Activated T-cell treated with anti-CD3 and anti-CD28 coated beads, Interleukin-2, amount 50 U/mL, for 24 hours (primary cell): ENCODE results near the gene GSTA3.
"Not testable (repeated sequence)": the region's sequence is repeated elsewhere in the genome, so short reads cannot be mapped to it uniquely, and the experiment has no call there.

Source experiments
- DNase-seq: peaks from one replicate; pipeline ENCODE4 v3.0.0-alpha.2; 2020
- H3K27ac Mint-ChIP-seq: 2 replicates; pipeline ENCODE4 v1.8.0; 2020; ENCODE audit warnings: mild to moderate bottlenecking, mixed read lengths
- H3K27me3 Mint-ChIP-seq: 2 replicates; pipeline ENCODE4 v1.8.0; 2020; ENCODE audit warnings: mixed read lengths
- H3K36me3 Mint-ChIP-seq: 2 replicates; pipeline ENCODE4 v1.8.0; 2020; ENCODE audit warnings: low read depth, mixed read lengths
- H3K4me1 Mint-ChIP-seq: 2 replicates; pipeline ENCODE4 v1.8.0; 2020; ENCODE audit warnings: low read depth, mixed read lengths
- H3K4me3 Mint-ChIP-seq: 2 replicates; pipeline ENCODE4 v1.8.0; 2020; ENCODE audit warnings: mild to moderate bottlenecking, moderate library complexity, mixed read lengths
- H3K9me3 Mint-ChIP-seq: 2 replicates; pipeline ENCODE4 v1.8.0; 2020; ENCODE audit warnings: mixed read lengths

GSTA3 gene

DNA sequence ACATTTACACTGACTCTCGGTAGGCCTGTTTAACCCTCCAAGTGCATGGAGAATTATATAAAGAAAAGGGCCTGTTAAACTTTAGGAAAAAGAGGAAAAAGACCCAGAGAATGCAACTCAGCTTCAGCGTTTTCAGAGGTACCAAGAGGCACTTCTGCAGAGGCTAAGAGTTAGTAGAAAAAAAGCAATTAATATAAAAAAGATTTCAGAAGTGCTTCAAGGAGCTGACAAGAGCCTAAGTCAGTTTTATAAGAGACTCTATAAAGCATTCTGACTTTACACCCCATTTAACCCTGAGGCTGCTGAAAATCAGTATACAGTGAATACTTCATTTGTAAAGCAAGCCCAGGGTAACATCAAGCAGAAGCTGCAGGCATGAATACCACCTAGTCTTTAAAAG lies 14.2 kb upstream of the GSTA3 start:
- H3K4me3 Mint-ChIP-seq, H3K4me1 Mint-ChIP-seq, H3K27ac Mint-ChIP-seq, H3K36me3 Mint-ChIP-seq, DNase-seq, H3K9me3 Mint-ChIP-seq: not testable (repeated sequence)
- peaks cover 12% of the 10 kb centered on the region for H3K27me3 Mint-ChIP-seq

DNA sequence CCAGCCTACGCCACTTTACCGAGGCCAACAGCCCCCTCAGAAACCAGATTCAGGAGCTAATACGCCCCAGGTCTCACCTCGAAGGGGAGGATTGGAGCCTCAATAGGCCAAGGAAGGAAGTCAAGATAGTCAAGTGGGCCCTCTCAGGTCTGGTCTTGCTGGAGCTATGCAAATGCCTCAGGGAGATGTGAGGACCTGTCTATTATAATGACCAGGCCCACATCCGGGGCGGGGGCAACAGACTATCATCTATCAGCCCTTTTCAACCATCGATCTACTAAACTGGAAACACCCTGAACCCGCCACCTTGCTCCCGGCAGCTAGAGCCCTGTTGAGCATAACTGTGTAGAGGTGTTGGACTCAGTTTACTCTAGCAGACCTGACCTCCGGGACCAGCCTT lies 12.7 kb upstream of the GSTA3 start:
- Mint-ChIP-seq H3K36me3 (no peaks in the 10 kb centered on the region), H3K27ac (no peak overlapping the region), H3K9me3 (no peaks in the 10 kb centered on the region), H3K4me3 (no peak overlapping the region), H3K27me3 (peaks cover 12% of the 10 kb centered on the region), H3K4me1 (no peaks in the 10 kb centered on the region)
- DNase-seq = no peak

DNA sequence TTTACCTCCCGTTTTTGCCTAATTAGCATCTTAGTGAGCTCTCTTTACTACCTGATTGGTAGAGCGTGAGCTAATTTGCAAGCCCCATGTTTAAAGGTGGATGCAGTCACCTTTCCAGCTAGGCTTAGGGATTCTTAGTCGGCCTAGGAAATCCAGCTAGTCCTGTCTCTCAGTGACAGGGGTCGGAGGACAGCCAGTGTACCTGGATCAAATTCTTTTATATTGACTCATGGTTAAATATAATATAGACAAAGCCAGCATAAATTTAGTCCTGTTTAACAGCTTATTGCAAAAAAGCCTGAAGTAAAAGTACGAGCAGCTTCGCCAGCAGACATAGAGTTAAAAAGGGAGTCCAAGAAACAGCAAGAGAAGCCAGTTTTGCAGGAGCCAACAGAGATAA lies 12.2 kb upstream of the GSTA3 start:
- DNase-seq = no peak
- H3K27ac Mint-ChIP-seq = no peak overlapping the region
- peaks cover 12% of the 10 kb centered on the region for H3K27me3 Mint-ChIP-seq
- H3K4me1 Mint-ChIP-seq = no peaks in the 10 kb centered on the region
- no peaks in the 10 kb centered on the region for H3K36me3 Mint-ChIP-seq
- no peaks in the 10 kb centered on the region for H3K9me3 Mint-ChIP-seq
- H3K4me3 Mint-ChIP-seq = no peak overlapping the region

DNA sequence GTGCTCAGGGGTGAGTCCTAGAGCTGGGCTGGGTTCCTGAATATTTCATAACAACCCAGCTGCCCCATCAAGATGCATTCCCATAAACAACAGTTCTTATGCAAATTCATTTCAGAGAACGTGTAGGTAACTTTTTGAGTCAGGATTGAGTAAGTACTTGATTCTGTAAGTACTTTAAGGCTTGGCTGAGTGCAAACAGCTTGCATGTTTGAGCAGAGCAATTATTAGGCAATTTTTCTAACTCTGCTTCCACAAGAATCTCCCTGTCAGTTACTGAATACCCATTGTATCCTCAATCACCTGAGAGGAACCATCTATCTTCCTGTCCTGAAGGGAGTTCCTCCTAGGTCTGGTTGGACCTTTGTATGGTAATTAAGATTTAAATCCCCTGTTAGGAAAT lies 10.0 kb upstream of the GSTA3 start:
- peaks cover 12% of the 10 kb centered on the region for H3K27me3 Mint-ChIP-seq
- H3K27ac Mint-ChIP-seq, H3K9me3 Mint-ChIP-seq, DNase-seq, H3K36me3 Mint-ChIP-seq, H3K4me3 Mint-ChIP-seq, H3K4me1 Mint-ChIP-seq: not testable (repeated sequence)

DNA sequence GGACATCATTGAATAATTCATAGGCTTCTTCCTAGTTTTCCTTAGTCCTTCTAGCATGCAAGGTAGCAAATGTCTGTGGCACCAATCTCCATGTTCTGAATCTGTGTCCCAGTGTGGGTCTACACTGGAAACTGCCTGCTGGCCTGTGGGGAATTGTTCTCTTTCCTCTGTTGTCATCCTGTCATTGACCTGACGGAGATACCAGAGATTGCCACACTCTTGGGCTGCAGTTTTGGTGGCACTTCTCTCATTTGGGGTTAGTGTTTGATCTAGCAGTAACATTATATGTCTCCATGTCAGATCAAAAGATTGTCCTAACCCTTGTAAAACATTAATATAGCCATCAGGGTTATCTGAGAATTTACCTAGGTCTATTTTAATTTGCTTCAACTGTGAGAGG lies 9.3 kb upstream of the GSTA3 start:
- not testable (repeated sequence) for H3K4me1 Mint-ChIP-seq, H3K4me3 Mint-ChIP-seq, H3K9me3 Mint-ChIP-seq, H3K27me3 Mint-ChIP-seq, H3K27ac Mint-ChIP-seq, H3K36me3 Mint-ChIP-seq, DNase-seq

DNA sequence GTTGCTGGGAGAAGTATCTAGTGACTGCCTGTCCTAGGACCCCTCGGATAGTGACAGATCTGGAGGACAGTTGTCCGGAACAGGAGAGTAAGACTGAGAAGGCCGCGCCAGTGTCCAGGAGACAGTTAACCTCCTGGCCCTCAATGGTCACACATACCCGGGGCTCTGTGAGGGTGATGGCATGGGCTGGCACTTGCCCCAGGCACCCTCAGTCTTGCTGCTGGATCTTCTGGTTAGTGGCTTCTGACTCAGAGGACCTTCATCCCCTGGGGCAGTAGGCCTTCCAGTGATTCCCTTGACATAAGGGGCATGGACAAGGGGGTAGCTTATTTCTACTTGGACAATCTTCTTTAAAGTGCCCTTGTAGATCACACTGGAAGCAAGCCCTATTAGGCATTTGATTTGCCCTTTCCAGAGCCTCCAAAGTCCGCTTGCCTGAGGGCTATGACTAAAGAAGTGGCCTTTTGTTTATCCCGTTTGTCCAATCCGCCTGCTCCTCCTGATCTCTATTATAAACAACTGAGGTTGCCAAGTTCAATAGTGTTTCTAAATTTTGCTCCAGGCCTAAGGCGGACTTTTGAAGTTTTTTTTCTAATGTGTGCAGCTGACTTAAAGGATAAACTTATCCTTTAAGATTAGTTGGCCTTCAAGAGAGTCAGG lies 8.7 kb upstream of the GSTA3 start:
- DNase-seq, H3K9me3 Mint-ChIP-seq, H3K4me1 Mint-ChIP-seq, H3K36me3 Mint-ChIP-seq, H3K4me3 Mint-ChIP-seq, H3K27me3 Mint-ChIP-seq, H3K27ac Mint-ChIP-seq: not testable (repeated sequence)

DNA sequence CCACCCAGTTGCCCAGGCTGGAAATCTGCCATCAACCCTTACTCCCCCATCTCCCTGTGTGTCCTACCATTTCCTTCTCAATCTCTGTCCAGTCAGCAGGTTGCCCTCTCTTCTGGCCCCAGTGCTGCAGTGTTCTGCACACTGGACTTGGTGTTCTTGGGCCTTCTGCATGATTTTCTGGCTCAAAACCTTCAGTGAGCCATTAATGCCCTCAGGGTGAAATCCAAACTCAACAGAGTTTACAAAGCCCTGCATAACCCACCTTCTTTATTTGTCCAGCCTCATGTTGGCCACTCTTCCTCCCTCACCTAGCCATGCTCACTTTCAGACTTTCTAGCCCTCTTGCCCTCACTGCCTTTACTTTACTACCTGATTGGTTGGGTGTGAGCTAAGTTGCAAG lies 5.0 kb upstream of the GSTA3 start:
- Mint-ChIP-seq H3K4me1 (no peaks in the 10 kb centered on the region), H3K27me3 (no peaks in the 10 kb centered on the region), H3K4me3 (no peak overlapping the region), H3K27ac (no peak overlapping the region), H3K36me3 (no peaks in the 10 kb centered on the region), H3K9me3 (no peaks in the 10 kb centered on the region)
- DNase-seq = no peak

DNA sequence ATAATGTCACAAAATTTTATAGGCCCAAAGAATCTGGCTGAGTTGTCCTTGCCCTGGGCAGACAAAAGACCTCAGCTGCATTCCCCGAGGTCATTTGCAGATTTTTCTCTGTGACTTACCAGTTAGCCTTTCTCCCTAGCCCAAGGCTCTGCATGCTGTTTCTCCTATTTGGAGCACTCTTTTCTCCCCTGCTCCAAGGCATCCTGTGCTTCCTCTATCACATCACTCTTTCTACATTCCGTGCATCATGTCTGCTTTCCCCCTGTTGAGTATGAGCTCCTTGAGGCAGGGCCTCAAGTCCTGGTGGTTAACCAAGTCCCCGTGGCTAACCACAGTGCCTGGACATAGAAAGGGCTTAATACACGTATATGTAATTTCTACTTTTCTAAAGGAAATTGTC lies 593 bp upstream of the GSTA3 start:
- no peak for DNase-seq
- no peaks in the 10 kb centered on the region for H3K4me1 Mint-ChIP-seq
- no peak overlapping the region for H3K27ac Mint-ChIP-seq
- H3K27me3 Mint-ChIP-seq = peaks cover 3% of the 10 kb centered on the region
- no peak overlapping the region for H3K4me3 Mint-ChIP-seq
- no peaks in the 10 kb centered on the region for H3K9me3 Mint-ChIP-seq
- no peaks in the 10 kb centered on the region for H3K36me3 Mint-ChIP-seq

DNA sequence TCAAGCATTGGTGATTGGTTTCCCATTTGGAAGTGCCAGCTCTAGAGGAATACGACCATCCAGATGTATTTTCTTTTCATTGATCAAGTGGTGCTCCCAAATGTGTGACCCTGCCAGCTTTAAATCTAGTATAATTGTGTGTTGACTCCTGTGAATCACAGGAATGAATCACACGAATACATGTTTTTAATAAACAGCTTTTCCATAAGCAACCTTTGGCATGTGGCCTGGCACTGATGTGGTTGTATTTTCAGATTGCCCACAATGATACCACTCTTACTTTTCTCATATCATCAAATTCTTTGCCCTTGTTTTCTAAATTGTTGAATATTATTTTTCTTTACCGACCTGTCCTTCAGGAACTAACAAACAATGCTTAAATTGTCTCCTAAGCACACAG lies 367 bp downstream of the GSTA3 start:
- no peak overlapping the region for H3K27ac Mint-ChIP-seq
- no peaks in the 10 kb centered on the region for H3K36me3 Mint-ChIP-seq
- peaks cover 3% of the 10 kb centered on the region for H3K27me3 Mint-ChIP-seq
- no peak overlapping the region for H3K4me3 Mint-ChIP-seq
- no peak for DNase-seq
- peaks cover 2% of the 10 kb centered on the region for H3K4me1 Mint-ChIP-seq
- no peaks in the 10 kb centered on the region for H3K9me3 Mint-ChIP-seq

DNA sequence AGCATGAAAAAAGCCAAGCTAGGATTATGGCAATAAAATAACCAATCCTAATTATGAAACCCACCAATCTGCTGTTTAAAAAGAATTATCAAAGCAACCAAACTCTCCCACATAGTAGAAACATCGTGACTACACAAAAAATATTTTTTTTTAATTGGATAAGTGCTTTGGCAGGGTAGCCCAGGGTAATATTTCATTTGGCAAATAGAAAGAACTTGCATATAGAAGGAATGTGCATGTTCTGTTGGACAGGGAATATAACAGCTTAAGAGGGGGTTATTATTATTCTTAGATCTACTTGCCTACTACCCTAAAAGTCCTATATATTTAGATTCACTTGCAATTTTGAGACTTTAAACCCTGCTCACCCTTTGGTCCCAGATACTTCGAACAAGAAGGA lies 972 bp downstream of the GSTA3 start:
- no peak for DNase-seq
- Mint-ChIP-seq H3K9me3 (no peaks in the 10 kb centered on the region), H3K27ac (no peak overlapping the region), H3K4me3 (no peak overlapping the region), H3K36me3 (no peaks in the 10 kb centered on the region), H3K4me1 (peaks cover 2% of the 10 kb centered on the region), H3K27me3 (peaks cover 4% of the 10 kb centered on the region)

DNA sequence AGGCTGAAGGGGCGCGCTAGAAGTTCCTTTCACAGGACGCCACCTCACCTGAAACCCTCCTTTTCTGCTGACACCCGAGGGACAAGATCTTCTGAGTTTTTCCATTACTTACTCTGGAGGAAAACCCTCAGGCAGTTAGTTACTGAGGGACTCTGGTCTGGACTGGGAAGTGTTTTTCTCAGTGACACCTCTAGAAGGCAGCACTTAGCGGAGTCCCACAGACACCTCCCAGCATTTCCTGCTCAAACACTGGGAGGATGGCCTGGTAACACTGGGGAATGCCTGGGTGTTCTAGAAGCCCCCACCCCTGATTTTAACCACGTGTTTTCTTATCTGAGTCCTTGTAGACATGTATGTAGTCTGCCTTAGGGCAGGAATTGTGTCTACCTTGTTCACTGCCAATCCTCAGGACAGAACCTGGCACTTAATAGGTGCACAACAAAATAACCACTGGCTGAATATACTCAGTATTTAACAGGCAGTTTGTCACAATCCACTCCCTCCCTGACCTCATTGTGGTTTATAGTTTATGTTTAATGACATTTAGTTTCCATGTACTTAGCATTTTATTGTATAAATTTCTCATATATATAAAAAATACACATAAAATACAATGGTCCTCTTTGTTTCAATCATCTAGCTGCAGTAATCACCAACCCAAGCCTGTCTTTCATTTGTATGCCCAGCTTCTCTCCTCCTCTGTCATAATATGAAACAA lies 4.8 kb downstream of the GSTA3 start:
- H3K36me3 Mint-ChIP-seq = no peaks in the 10 kb centered on the region
- no peak overlapping the region for H3K27ac Mint-ChIP-seq

DNA sequence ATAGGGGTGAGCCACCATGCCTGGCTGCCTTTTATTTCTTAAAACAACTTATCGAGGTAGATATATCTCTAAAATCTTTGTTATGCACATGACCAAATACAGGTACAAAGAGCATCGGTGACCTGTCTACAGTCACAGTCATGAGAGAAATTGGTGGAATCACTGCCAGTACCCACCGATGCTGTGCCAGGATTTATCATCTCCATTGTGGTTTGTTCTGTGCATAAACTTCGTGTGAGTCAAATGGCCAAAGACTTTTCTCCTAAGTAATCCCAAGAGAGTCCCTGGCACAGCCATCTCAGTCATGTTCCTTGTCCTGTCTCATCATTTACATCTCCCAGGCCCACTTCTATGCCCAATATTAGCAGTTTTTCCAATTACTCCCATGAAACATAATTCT lies 9.0 kb downstream of the GSTA3 start:
- Mint-ChIP-seq H3K9me3 (no peaks in the 10 kb centered on the region), H3K4me3 (no peak overlapping the region), H3K4me1 (peaks cover 2% of the 10 kb centered on the region), H3K36me3 (no peaks in the 10 kb centered on the region), H3K27me3 (peaks cover 18% of the 10 kb centered on the region), H3K27ac (no peak overlapping the region)
- DNase-seq = no peak

More for the DNA sequence above, 4.8 kb downstream of the GSTA3 start:
- Mint-ChIP-seq H3K4me1 (peaks cover 2% of the 10 kb centered on the region), H3K4me3 (no peak overlapping the region), H3K27me3 (peaks cover 18% of the 10 kb centered on the region), H3K9me3 (no peaks in the 10 kb centered on the region)
- DNase-seq = no peak

DNA sequence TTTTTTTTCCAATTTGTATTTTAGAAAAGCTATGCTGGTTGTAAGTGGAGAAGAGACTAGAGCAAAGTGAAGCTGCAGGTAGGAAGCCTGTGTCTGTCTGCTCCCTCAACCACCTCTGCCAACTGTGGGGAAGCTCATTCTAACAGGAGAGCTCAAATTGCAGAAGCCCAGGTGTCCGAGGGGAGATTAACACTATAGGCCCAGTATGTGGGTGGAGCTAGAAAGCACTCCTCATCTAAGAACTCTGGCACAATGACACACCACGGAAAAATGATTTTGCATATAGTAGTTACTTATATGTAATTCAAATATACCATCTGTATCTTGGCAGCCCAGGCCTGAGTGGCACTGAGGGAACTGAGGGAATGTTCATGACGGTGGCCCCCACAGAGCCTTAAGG lies 13.7 kb downstream of the GSTA3 start:
- not testable (repeated sequence) for DNase-seq, H3K4me1 Mint-ChIP-seq, H3K9me3 Mint-ChIP-seq, H3K4me3 Mint-ChIP-seq, H3K27ac Mint-ChIP-seq, H3K36me3 Mint-ChIP-seq
- peaks cover 11% of the 10 kb centered on the region for H3K27me3 Mint-ChIP-seq

DNA sequence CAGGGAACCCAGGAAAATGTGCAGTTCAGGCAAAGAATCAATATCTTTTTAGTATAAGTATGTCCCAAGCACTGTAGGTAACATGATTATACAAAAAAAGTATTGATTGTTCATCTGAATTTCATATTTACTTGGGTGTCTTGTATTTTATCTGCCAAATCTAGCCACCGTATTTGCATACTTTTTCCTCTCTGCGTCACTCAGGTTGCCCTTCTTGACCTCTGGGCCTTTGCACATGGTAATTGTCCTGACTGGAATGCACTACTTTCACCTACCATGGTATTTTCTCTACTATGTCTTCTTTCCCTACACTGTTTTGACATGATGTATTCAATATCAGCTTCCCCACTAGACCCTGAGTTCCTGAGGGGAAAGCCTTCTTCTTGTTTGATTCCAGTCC lies 15.2 kb downstream of the GSTA3 start:
- no peaks in the 10 kb centered on the region for H3K9me3 Mint-ChIP-seq
- H3K27me3 Mint-ChIP-seq = peaks cover 11% of the 10 kb centered on the region
- H3K4me1 Mint-ChIP-seq = peaks cover 15% of the 10 kb centered on the region
- no peaks in the 10 kb centered on the region for H3K36me3 Mint-ChIP-seq
- no peak for DNase-seq
- H3K27ac Mint-ChIP-seq = no peak overlapping the region
- no peak overlapping the region for H3K4me3 Mint-ChIP-seq

DNA sequence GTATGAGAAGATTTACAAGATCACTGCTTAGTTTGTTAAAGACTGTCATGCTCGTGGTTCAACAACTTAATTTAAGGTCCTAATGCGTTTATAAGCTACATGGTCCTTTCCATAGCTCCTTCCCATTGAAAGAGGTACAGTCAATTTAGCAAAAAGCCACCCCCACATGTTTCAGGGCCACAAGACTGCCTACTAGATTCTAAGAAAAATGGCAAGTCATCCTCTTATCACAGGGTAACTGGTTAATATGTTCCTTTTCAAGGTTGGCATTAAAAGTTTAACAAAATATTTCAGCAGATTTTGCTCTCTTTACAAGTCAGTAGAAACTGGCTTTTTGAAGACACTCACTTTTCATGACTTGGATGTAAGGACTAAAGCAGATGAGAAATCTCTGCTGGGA lies 15.7 kb downstream of the GSTA3 start:
- Mint-ChIP-seq H3K36me3 (no peaks in the 10 kb centered on the region), H3K27ac (no peak overlapping the region), H3K27me3 (peaks cover 9% of the 10 kb centered on the region), H3K9me3 (no peaks in the 10 kb centered on the region), H3K4me1 (peaks cover 15% of the 10 kb centered on the region), H3K4me3 (no peak overlapping the region)
- no peak for DNase-seq

DNA sequence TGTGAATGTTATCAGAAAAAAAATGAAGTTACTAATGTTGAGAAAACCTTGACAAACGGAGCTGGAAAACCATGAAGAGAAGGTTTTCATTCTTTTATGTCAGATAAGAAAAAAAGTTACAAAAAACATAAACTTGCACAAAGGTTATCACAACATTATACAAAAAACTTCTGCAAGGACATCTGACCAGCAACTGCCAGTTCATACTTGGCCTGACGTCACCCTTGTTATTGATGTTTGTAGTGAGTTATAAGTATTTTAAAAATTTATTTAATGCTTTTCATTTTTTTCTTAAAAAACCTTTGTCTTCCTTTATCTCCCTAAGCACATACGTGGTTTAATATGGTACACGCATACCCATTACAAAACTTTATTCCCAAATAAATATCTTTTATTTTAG lies 16.3 kb downstream of the GSTA3 start:
- peaks cover 8% of the 10 kb centered on the region for H3K27me3 Mint-ChIP-seq
- no peaks in the 10 kb centered on the region for H3K36me3 Mint-ChIP-seq
- H3K27ac Mint-ChIP-seq = no peak overlapping the region
- H3K4me1 Mint-ChIP-seq = peaks cover 18% of the 10 kb centered on the region
- DNase-seq = no peak
- H3K9me3 Mint-ChIP-seq = no peaks in the 10 kb centered on the region
- no peak overlapping the region for H3K4me3 Mint-ChIP-seq
